H7 (cell line): ENCODE results near the gene PARD3B. TPM values are rescaled to one million over a fixed set of nuclear protein-coding genes. Genes with fewer than 3 reads are reported as not detected.

Source experiments
- DNase-seq: peaks from one replicate; pipeline ENCODE4 v3.0.0; 2012
- H3K27me3 ChIP-seq: 2 replicates; pipeline ENCODE4 v1.6.0; 2011; ENCODE audit warnings: mild to moderate bottlenecking, low read length; ENCODE audit not compliant: control insufficient read depth, insufficient read depth
- H3K36me3 ChIP-seq: replicated peaks from 2 replicates; pipeline ENCODE4 v1.5.1; 2011; ENCODE audit warnings: low read length; ENCODE audit not compliant: control insufficient read depth, insufficient read depth
- H3K4me3 ChIP-seq: 2 replicates; pipeline ENCODE4 v1.5.1; 2011; ENCODE audit warnings: low read depth, mild to moderate bottlenecking, control low read depth, low read length, moderate library complexity; ENCODE audit not compliant: insufficient read depth
- total RNA-seq: library from RNA; depleted of rRNA; stranded (reverse); fragments of >200 nt; shearing (Covaris generic); gene quantifications from 2 replicates; pipeline ENCODE4 v1.2.3, GENCODE V29; 2014

PARD3B gene
- total RNA-seq, 1 experiment from 2014 or later, result 2.3 TPM

- DNase-seq, result no peak
- no peaks in the 10 kb centered on the region for H3K27me3 ChIP-seq
- no peaks in the 10 kb centered on the region for H3K36me3 ChIP-seq
- H3K4me3 ChIP-seq, result no peak overlapping the region
Observed at GRCh38 chr2:204779771-204780170, 234.5 kb downstream of the PARD3B start.

GRCh38 chr2:204781941-204782340 lies 236.7 kb downstream of the PARD3B start:
- DNase-seq, result no peak
- no peaks in the 10 kb centered on the region for H3K36me3 ChIP-seq
- H3K4me3 ChIP-seq, result no peak overlapping the region

GRCh38 chr2:204790076-204790475 lies 244.8 kb downstream of the PARD3B start:
- H3K36me3 ChIP-seq, result no peaks in the 10 kb centered on the region
- no peak for DNase-seq

More at GRCh38 chr2:204781941-204782340, 236.7 kb downstream of the PARD3B start:
- H3K27me3 ChIP-seq, result no peaks in the 10 kb centered on the region

GRCh38 chr2:204791230-204791629 lies 246.0 kb downstream of the PARD3B start:
- Histone ChIP-seq H3K27me3 (no peaks in the 10 kb centered on the region), H3K36me3 (no peaks in the 10 kb centered on the region), H3K4me3 (no peak overlapping the region)
- DNase-seq, result no peak

More at GRCh38 chr2:204790076-204790475, 244.8 kb downstream of the PARD3B start:
- Histone ChIP-seq H3K4me3 (no peak overlapping the region), H3K27me3 (no peaks in the 10 kb centered on the region)

GRCh38 chr2:204794624-204795023 lies 249.3 kb downstream of the PARD3B start:
- Histone ChIP-seq H3K27me3 (no peaks in the 10 kb centered on the region), H3K36me3 (no peaks in the 10 kb centered on the region), H3K4me3 (no peak overlapping the region)
- DNase-seq, result no peak

GRCh38 chr2:204795156-204795555 lies 249.9 kb downstream of the PARD3B start:
- H3K36me3 ChIP-seq, result no peaks in the 10 kb centered on the region
- H3K27me3 ChIP-seq, result no peaks in the 10 kb centered on the region
- DNase-seq, result no peak
- no peak overlapping the region for H3K4me3 ChIP-seq

- no peak overlapping the region for H3K4me3 ChIP-seq
- no peaks in the 10 kb centered on the region for H3K27me3 ChIP-seq
- H3K36me3 ChIP-seq, result no peaks in the 10 kb centered on the region
- no peak for DNase-seq
Observed at GRCh38 chr2:204796581-204796980, 251.3 kb downstream of the PARD3B start.

GRCh38 chr2:204799791-204800190 lies 254.5 kb downstream of the PARD3B start:
- H3K4me3 ChIP-seq, result no peak overlapping the region
- DNase-seq, result no peak
- no peaks in the 10 kb centered on the region for H3K36me3 ChIP-seq
- no peaks in the 10 kb centered on the region for H3K27me3 ChIP-seq

- Histone ChIP-seq H3K36me3 (no peaks in the 10 kb centered on the region), H3K4me3 (no peak overlapping the region), H3K27me3 (no peaks in the 10 kb centered on the region)
- no peak for DNase-seq
Observed at GRCh38 chr2:204808494-204808893, 263.2 kb downstream of the PARD3B start.

GRCh38 chr2:204824751-204825453 lies 279.6 kb downstream of the PARD3B start:
- Histone ChIP-seq H3K36me3 (no peaks in the 10 kb centered on the region), H3K27me3 (no peaks in the 10 kb centered on the region), H3K4me3 (no peak overlapping the region)
- no peak for DNase-seq

- no peaks in the 10 kb centered on the region for H3K27me3 ChIP-seq
- no peaks in the 10 kb centered on the region for H3K36me3 ChIP-seq
- DNase-seq, result no peak
- no peak overlapping the region for H3K4me3 ChIP-seq
Observed at GRCh38 chr2:204825681-204826080, 280.4 kb downstream of the PARD3B start.

- Histone ChIP-seq H3K27me3 (no peaks in the 10 kb centered on the region), H3K4me3 (no peak overlapping the region), H3K36me3 (no peaks in the 10 kb centered on the region)
- no peak for DNase-seq
Observed at GRCh38 chr2:204827701-204828590, 282.7 kb downstream of the PARD3B start.

- Histone ChIP-seq H3K4me3 (no peak overlapping the region), H3K36me3 (no peaks in the 10 kb centered on the region), H3K27me3 (no peaks in the 10 kb centered on the region)
- DNase-seq, result no peak
Observed at GRCh38 chr2:204834716-204835384, 289.6 kb downstream of the PARD3B start.

GRCh38 chr2:204835786-204836185 lies 290.5 kb downstream of the PARD3B start:
- DNase-seq, result no peak
- no peak overlapping the region for H3K4me3 ChIP-seq
- H3K27me3 ChIP-seq, result no peaks in the 10 kb centered on the region

More at GRCh38 chr2:204835786-204836185, 290.5 kb downstream of the PARD3B start:
- H3K36me3 ChIP-seq, result no peaks in the 10 kb centered on the region
